B cell (primary cell): Measurements from ENCODE around the gene ADA. TPM values are rescaled to one million over a fixed set of nuclear protein-coding genes. Genes with fewer than 3 reads are reported as not detected.

Source experiments
- ATAC-seq: fragments of 200-7000 bp; cut with Tn5 transposase; one replicate; pipeline ENCODE4 v1.10.0; 2021; ENCODE audit warnings: low read depth, mild to moderate bottlenecking, moderate number of reproducible peaks, moderate library complexity
- CTCF ChIA-PET: fragments of 350-600 bp; sonication (Branson Sonifier 250); formaldehyde crosslinking; loops from one replicate; lab custom pipeline; 2021; ENCODE audit warnings: antibody characterized with exemption, inconsistent platforms; lab: Charles Lee
- POLR2A ChIA-PET: fragments of 350-600 bp; sonication (Branson Sonifier 250); formaldehyde crosslinking; loops from one replicate; lab custom pipeline; 2021; ENCODE audit warnings: antibody characterized with exemption; lab: Charles Lee
- DNase-seq: peaks from one replicate; pipeline ENCODE4 v3.0.0; 2013
- H2AFZ ChIP-seq: 2 replicates; pipeline ENCODE4 v1.6.1; 2012; ENCODE audit warnings: mild to moderate bottlenecking, low read depth, low read length; ENCODE audit not compliant: insufficient read depth, poor library complexity, severe bottlenecking
- H3K27ac ChIP-seq, 2 donors: 1 replicate in 1 of 2; 2 replicates in 1 of 2; pipeline ENCODE4 v1.5.1; 2012 to 2013; ENCODE audit warnings: low read length in 2 of 2, mild to moderate bottlenecking in 2 of 2, moderate library complexity in 1 of 2
- H3K27me3 ChIP-seq, 4 experiments: fragments of 200-600 bp in 1 of 4; sonication (generic) in 1 of 4; replicated peaks in 1 of 4; 1 replicate in 2 of 4; 2 replicates in 2 of 4; pipeline versions ENCODE4 v1.6.1 to v1.7.0; 2013 to 2016; ENCODE audit warnings: low read length in 3 of 4, mild to moderate bottlenecking in 2 of 4, mixed read lengths in 1 of 4, moderate library complexity in 1 of 4; ENCODE audit not compliant: insufficient read depth in 4 of 4, control insufficient read depth in 3 of 4; ENCODE audit errors: control extremely low read depth in 1 of 4
- H3K36me3 ChIP-seq, 2 experiments: replicated peaks in 1 of 2; 1 replicate in 1 of 2; 2 replicates in 1 of 2; pipeline versions ENCODE4 v1.6.1 to v1.7.1; 2013; ENCODE audit warnings: low read length in 1 of 2; ENCODE audit not compliant: insufficient read depth in 2 of 2, control insufficient read depth in 1 of 2; ENCODE audit errors: control extremely low read depth in 1 of 2, extremely low read depth in 1 of 2
- H3K4me1 ChIP-seq, 2 donors: fragments of 200-600 bp in 1 of 2; sonication (generic) in 1 of 2; 1 replicate in 1 of 2; 2 replicates in 1 of 2; pipeline versions ENCODE4 v1.5.1 to v1.6.1; 2013 to 2017; ENCODE audit warnings: low read length in 2 of 2; ENCODE audit not compliant: control insufficient read depth in 2 of 2, insufficient read depth in 2 of 2
- H3K4me2 ChIP-seq: replicated peaks from 2 replicates; pipeline ENCODE3; 2012; ENCODE audit warnings: mild to moderate bottlenecking, low read depth, low read length; ENCODE audit not compliant: poor library complexity, severe bottlenecking
- H3K4me3 ChIP-seq, 5 experiments: fragments of 200-600 bp in 1 of 5; sonication (generic) in 1 of 5; 1 replicate in 3 of 5; 2 replicates in 2 of 5; pipeline versions ENCODE4 v1.5.1 to v1.7.0; 2011 to 2016; ENCODE audit warnings: low read length in 4 of 5, mild to moderate bottlenecking in 4 of 5, low read depth in 2 of 5, control low read depth in 1 of 5, moderate library complexity in 1 of 5; ENCODE audit not compliant: insufficient read depth in 1 of 5; ENCODE audit errors: control extremely low read depth in 1 of 5, extremely low read depth in 1 of 5
- H3K79me2 ChIP-seq: fragments of 200-600 bp; sonication (generic); one replicate; pipeline ENCODE4 v1.6.0; 2016; ENCODE audit warnings: low read length; ENCODE audit not compliant: control insufficient read depth, insufficient read depth
- H3K9ac ChIP-seq: fragments of 200-600 bp; sonication (generic); 2 replicates; pipeline ENCODE4 v1.6.1; 2017; ENCODE audit warnings: mild to moderate bottlenecking, low read length, moderate library complexity
- H3K9me3 ChIP-seq, 3 donors: one replicate each; pipeline versions ENCODE4 v1.6.1 to v1.7.1; 2013; ENCODE audit warnings: low read length in 2 of 3; ENCODE audit not compliant: control insufficient read depth in 2 of 3, insufficient read depth in 1 of 3; ENCODE audit errors: control extremely low read depth in 1 of 3
- H4K20me1 ChIP-seq: 2 replicates; pipeline ENCODE4 v1.6.0; 2012; ENCODE audit warnings: mild to moderate bottlenecking, low read length; ENCODE audit not compliant: insufficient read depth, control insufficient read depth, poor library complexity, severe bottlenecking
- H3K27ac Mint-ChIP-seq: one replicate; pipeline ENCODE4 v1.8.0; 2021; ENCODE audit warnings: mixed read lengths
- H3K27me3 Mint-ChIP-seq: one replicate; pipeline ENCODE4 v1.8.0; 2021; ENCODE audit warnings: mixed read lengths
- H3K4me1 Mint-ChIP-seq: one replicate; pipeline ENCODE4 v1.8.0; 2021; ENCODE audit warnings: mixed read lengths
- H3K4me3 Mint-ChIP-seq: one replicate; pipeline ENCODE4 v1.8.0; 2021; ENCODE audit warnings: mixed read lengths
- H3K9me3 Mint-ChIP-seq: one replicate; pipeline ENCODE4 v1.8.0; 2022; ENCODE audit warnings: mixed read lengths; ENCODE audit not compliant: insufficient read depth
- CTCF ChIP-seq: fragments of 200-600 bp; IDR thresholded peaks from one replicate; pipeline ENCODE4 v1.8.0; 2022; ENCODE audit warnings: antibody characterized with exemption, mild to moderate bottlenecking
- EZH2 ChIP-seq: IDR thresholded peaks from 2 replicates; pipeline ENCODE4 v1.6.1; 2012; ENCODE audit warnings: borderline replicate concordance, low read depth, mild to moderate bottlenecking, moderate library complexity, low read length; ENCODE audit not compliant: insufficient read depth, poor library complexity, severe bottlenecking
- WGBS: methylation state at CpG from one replicate; pipeline ENCODE4 v1.1.5; 2013; ENCODE audit warnings: missing lambda C conversion rate; ENCODE audit not compliant: insufficient coverage; 5-methylcytosine and 5-hydroxymethylcytosine counted together
- intact Hi-C: fragments of 100-400 bp; cut with micrococcal nuclease; formaldehyde crosslinking; loops from one replicate; pipeline ENCODE4 v1.10.0; 2022
- polyA plus RNA-seq: library from polyadenylated mRNA; depleted of rRNA; stranded (reverse); fragments of >200 nt; gene quantifications from 2 replicates; pipeline ENCODE4 v1.2.3, GENCODE V29; 2012
- total RNA-seq, 2 donors: library from RNA; stranded (reverse); fragments of 120-200 nt in 1 of 2; gene quantifications; 1 replicate in 1 of 2; 2 replicates in 1 of 2; pipeline versions ENCODE4 v1.2.3 to v1.2.4, GENCODE V29; 2013 to 2022

The ADA gene
- total and polyA plus RNA-seq, 2 donors (not counting 1 experiment from before 2014, with no cell fraction given), result 10.0 to 34.2 TPM

- H3K27me3 ChIP-seq, result no peaks in the 10 kb centered on the region
- Mint-ChIP-seq H3K27ac (peak overlapping the region; percentile 84), H3K27me3 (no peaks in the 10 kb centered on the region), H3K4me1 (peaks cover 67% of the 10 kb centered on the region), H3K4me3 (peak overlapping the region; percentile 71), H3K9me3 (no peaks in the 10 kb centered on the region)
- H3K9me3 ChIP-seq, result peaks cover 0 to 4% (median 0%) of the 10 kb centered on the region in 3 donors
- no peak overlapping the region for H3K9ac ChIP-seq
- H3K36me3 ChIP-seq, result no peaks in the 10 kb centered on the region
- H3K27ac ChIP-seq, result peak overlapping the region in 1 of 2 donors; percentile 74
- H3K4me2 ChIP-seq, result peak overlapping the region; percentile 58
- ATAC-seq (no peak), DNase-seq (no peak)
- no peaks in the 10 kb centered on the region for H4K20me1 ChIP-seq
- no peak overlapping the region for H3K4me3 ChIP-seq
- intact Hi-C loops, result loop anchor here (2.0 to 5.0 kb wide), 2 partner anchors 66 to 121 kb away; partner anchors contain the start of gene SERINC3
- WGBS, result no CpG with 5 or more reads among the region's 1 CpG
- peaks cover 4% of the 10 kb centered on the region for H3K79me2 ChIP-seq
- CTCF ChIA-PET, result interaction anchor here (0.8 to 1.7 kb wide), 6 partner anchors 10 to 453 kb away, joined by 3 to 8 read pairs (median 4); no protein-coding TSS in a partner anchor
- peak overlapping the region; percentile 80 for H2AFZ ChIP-seq
- TF ChIP-seq EZH2, result no peak
- TF ChIP-seq CTCF, result no peak
- POLR2A ChIA-PET, result interaction anchor here (0.6 to 1.2 kb wide), 3 partner anchors 8 to 65 kb away, joined by 4 to 7 read pairs (median 5); partner anchors contain the start of gene ADA
- peaks cover 53 to 68% of the 10 kb centered on the region in 2 donors for H3K4me1 ChIP-seq
These were observed 8.4 kb downstream of the ADA start for GRCh38 chr20:44643154-44643519.
